Bronchial epithelial cell (primary cell): ENCODE measurements around the gene PHACTR1. TPM values are rescaled to one million over a fixed set of nuclear protein-coding genes. Genes with fewer than 3 reads are reported as not detected.

Source experiments
- DNase-seq: peaks from one replicate; pipeline ENCODE4 v3.0.0-alpha.2; 2010; ENCODE audit warnings: low read depth
- FAIRE-seq: peaks from 2 replicates; lab custom pipeline; 2011; peaks lifted over from hg19 to GRCh38; lab: Jason Lieb, UNC
- H3K27me3 ChIP-seq: 2 replicates; pipeline ENCODE4 v1.5.1; 2011; ENCODE audit warnings: low read length; ENCODE audit not compliant: control insufficient read depth, insufficient read depth
- H3K36me3 ChIP-seq: 2 replicates; pipeline ENCODE4 v1.5.1; 2011; ENCODE audit warnings: low read length; ENCODE audit not compliant: control insufficient read depth, insufficient read depth
- H3K4me3 ChIP-seq: 2 replicates; pipeline ENCODE4 v1.5.1; 2011; ENCODE audit warnings: mild to moderate bottlenecking, low read depth, low read length, control low read depth
- CTCF ChIP-seq: IDR thresholded peaks from 2 replicates; pipeline ENCODE4 v1.5.1; 2011; ENCODE audit warnings: mild to moderate bottlenecking, moderate library complexity, low read length, control low read depth, inconsistent platforms; ENCODE audit not compliant: insufficient read depth, severe bottlenecking
- total RNA-seq: library from RNA; depleted of rRNA; stranded (reverse); fragments of >200 nt; gene quantifications from 2 replicates; pipeline ENCODE4 v1.2.1, GENCODE V29; 2014

The PHACTR1 gene
- total RNA-seq, 1 donor from 2014 or later, result under 0.01 TPM

DNA sequence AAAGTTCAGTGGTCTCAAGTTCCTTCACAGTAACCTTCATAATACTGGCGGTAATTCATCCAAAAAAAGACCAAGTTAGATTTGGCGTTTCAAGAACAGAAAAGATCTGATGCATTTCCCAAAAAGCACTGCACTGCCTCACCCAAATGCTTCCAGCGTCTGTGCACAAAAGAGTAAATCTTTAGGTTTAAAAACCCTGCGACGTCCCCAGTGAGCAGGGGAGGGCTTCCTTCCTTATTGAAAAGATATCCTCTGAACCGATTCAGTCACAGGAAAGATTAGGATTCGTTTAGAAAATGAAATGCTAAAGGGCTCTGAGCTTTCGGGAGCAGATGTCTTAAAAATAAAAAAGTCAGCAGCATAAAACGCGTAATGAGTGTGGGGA, 611.1 kb downstream of the PHACTR1 start:
- no peak for TF ChIP-seq CTCF
- DNase-seq (peak; percentile 15), FAIRE-seq (no peak)
- Histone ChIP-seq H3K36me3 (no peaks in the 10 kb centered on the region), H3K4me3 (peak overlapping the region; percentile 60), H3K27me3 (no peaks in the 10 kb centered on the region)

DNA sequence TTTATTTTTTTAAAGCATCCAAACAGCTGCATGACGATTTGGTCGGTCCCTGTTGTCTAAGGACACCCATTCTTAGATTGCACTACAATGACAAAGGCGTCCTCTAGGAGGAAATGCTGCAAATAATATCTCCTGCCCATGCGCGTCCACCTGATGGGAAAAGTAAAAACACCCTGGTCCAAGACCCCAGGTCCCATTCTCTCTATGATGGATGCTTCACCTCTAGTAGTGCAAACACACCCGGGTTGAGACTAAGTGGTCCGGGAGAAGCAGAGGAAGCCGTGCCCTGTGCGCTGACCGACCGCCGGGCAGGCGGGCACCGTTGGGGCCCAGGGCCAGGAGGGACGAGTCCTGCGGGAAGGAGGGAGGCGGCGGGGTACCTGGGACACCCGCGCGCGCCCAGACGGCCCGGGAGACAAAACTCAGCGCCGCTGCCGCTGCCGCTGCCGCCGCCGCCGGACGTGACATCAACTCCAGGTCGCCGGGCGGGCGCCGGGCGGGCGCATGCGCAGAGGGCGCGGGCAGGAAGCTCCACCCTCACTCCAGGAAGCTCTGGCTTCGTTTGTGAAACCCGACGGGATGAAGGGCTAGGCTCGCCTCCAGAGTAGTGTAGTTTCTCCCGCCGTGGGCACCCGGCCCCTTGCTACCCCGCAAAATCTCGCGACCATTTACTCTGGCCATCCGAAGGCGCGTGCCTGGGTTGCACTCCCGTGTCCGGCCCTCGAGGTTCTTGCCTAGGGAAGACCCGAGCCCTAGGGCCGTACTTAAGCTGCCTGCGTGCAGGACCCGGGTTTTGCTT, 611.7 kb downstream of the PHACTR1 start, which contains the start of gene TBC1D7:
TBC1D7 (minus strand) TSS at position 462 of the 799 bp plus-strand sequence. CDS start 1,639 bp downstream, outside the sequence.
- peak; percentile 33 for TF ChIP-seq CTCF
- Histone ChIP-seq H3K4me3 (peak within 1 kb of the TSS; percentile 60), H3K27me3 (no peaks in the 10 kb centered on the region), H3K36me3 (no peaks in the 10 kb centered on the region)
- DNase-seq (peak; percentile 75), FAIRE-seq (no peak)

- TF ChIP-seq CTCF, result no peak
- no peaks in the 10 kb centered on the region for H3K36me3 ChIP-seq
- FAIRE-seq (no peak), DNase-seq (no peak)
- no peaks in the 10 kb centered on the region for H3K27me3 ChIP-seq
- H3K4me3 ChIP-seq, result peak overlapping the region; percentile 60
Observed at GRCh38 chr6:13328875-13329183, 612.3 kb downstream of the PHACTR1 start.

DNA sequence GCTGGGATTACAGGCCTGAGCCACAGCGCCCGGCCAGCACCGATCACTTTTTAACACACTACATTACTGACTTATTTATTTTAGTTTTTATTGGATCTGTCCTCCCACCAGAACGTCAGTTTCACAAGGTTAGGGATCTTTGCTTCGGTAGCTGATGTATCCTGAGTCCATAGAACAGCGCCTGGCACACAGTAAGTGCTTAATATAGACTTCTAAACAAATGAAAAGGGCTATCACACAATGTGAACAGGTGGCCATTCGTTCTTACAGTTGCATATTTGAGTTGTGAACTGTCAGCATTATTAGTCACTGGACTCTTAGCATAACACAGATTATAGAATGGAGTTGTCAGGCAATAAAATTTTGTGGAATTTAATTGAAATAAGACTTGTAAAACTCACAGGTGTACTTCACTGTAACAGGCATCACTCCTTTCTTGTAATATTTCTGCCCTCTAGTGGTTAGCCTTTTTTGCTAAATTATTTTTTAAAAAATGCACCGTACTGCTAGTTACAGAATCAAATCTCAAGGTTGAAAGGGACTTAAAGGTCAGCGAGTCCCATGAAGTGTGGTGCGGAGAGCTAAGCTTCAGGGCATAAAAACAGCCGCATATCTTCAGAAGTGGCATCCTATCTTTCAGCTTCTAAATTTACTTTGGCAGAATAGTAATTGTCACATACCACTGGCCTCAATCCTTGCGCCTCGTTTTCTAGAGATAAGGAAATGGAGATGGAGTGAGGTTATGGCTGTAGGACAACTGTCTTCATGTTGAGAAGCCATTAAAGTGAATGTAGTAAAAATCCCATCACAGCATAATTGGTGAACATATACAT, 615.2 kb downstream of the PHACTR1 start:
- DNase-seq, result peak; percentile 50
- Histone ChIP-seq H3K36me3 (no peaks in the 10 kb centered on the region), H3K27me3 (no peaks in the 10 kb centered on the region), H3K4me3 (no peak overlapping the region)
- peak; percentile 37 for TF ChIP-seq CTCF
- no peak for FAIRE-seq

DNA sequence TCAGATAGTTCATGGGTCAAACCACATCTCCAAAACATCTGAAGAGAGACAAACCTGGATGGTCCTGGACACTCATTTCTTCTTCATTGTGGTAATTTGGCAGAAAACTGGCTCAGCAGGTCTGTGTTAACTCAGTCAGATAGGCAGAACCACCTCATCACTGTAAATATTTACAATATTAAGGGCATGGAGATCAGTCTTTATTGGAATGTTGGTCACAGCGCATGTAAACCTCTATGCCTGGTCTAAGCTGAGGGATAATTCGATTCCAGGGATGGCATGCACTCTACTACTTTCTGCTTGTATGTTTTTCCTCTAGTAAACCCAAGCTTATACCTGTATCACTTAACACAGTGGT, 615.8 kb downstream of the PHACTR1 start:
- no peak for DNase-seq
- Histone ChIP-seq H3K36me3 (no peaks in the 10 kb centered on the region), H3K27me3 (no peaks in the 10 kb centered on the region), H3K4me3 (no peak overlapping the region)
- no peak for FAIRE-seq
- no peak for TF ChIP-seq CTCF
